ENCODE measurements around the gene MRPS6.

Gene MRPS6

DNA sequence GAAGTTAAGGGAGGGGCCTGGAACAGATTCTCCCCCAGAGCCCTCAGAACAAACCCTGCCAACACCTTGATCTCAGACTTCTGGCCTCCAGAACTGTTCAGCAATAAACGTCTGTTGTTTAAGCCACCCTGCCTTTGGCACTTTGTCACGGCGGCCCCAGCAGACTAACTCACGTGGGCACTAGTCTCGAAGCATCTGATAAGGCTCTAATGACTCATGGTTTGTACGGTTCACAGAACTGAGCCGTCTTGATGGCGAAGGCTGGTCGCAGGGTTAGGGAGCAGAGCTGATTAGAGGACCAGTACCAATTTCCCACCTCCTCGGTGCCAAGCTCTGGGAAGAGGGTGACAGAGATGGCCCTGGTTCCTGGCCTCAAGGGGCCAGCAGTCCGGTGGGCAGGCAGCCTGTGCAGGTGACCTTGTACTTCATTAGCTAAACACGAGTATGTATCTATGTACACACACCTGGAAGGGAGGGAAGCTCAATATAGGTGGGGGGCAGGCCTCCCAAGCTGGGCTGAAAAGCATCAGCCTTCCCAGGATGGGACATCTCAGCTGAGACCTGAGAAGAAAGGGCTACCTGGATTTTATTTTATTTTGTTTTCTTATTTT lies 112.8 kb downstream of the MRPS6 start:
- H3K4me3 ChIP-seq (replicated peaks; ENCODE audit: insufficient read depth, low read length): no peak overlapping the region
- no peaks in the 10 kb centered on the region for H3K27me3 ChIP-seq (ENCODE audit: insufficient read depth, poor library complexity, severe bottlenecking)
- TF ChIP-seq SPI1 (IDR thresholded peaks at IDR 0.05; ENCODE audit: borderline replicate concordance, low read depth) (no peak), POLR2AphosphoS5 (IDR thresholded peaks at IDR 0.05; ENCODE audit: low read depth) (no peak), GABPA (IDR thresholded peaks at IDR 0.05; ENCODE audit: low read depth) (no peak)
- TF ChIP-seq, protein P1, sequence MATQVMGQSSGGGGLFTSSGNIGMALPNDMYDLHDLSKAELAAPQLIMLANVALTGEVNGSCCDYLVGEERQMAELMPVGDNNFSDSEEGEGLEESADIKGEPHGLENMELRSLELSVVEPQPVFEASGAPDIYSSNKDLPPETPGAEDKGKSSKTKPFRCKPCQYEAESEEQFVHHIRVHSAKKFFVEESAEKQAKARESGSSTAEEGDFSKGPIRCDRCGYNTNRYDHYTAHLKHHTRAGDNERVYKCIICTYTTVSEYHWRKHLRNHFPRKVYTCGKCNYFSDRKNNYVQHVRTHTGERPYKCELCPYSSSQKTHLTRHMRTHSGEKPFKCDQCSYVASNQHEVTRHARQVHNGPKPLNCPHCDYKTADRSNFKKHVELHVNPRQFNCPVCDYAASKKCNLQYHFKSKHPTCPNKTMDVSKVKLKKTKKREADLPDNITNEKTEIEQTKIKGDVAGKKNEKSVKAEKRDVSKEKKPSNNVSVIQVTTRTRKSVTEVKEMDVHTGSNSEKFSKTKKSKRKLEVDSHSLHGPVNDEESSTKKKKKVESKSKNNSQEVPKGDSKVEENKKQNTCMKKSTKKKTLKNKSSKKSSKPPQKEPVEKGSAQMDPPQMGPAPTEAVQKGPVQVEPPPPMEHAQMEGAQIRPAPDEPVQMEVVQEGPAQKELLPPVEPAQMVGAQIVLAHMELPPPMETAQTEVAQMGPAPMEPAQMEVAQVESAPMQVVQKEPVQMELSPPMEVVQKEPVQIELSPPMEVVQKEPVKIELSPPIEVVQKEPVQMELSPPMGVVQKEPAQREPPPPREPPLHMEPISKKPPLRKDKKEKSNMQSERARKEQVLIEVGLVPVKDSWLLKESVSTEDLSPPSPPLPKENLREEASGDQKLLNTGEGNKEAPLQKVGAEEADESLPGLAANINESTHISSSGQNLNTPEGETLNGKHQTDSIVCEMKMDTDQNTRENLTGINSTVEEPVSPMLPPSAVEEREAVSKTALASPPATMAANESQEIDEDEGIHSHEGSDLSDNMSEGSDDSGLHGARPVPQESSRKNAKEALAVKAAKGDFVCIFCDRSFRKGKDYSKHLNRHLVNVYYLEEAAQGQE (IDR thresholded peaks at IDR 0.05; ENCODE audit: insufficient replicate concordance, low read depth): no peak
- TF ChIP-seq, protein P2, sequence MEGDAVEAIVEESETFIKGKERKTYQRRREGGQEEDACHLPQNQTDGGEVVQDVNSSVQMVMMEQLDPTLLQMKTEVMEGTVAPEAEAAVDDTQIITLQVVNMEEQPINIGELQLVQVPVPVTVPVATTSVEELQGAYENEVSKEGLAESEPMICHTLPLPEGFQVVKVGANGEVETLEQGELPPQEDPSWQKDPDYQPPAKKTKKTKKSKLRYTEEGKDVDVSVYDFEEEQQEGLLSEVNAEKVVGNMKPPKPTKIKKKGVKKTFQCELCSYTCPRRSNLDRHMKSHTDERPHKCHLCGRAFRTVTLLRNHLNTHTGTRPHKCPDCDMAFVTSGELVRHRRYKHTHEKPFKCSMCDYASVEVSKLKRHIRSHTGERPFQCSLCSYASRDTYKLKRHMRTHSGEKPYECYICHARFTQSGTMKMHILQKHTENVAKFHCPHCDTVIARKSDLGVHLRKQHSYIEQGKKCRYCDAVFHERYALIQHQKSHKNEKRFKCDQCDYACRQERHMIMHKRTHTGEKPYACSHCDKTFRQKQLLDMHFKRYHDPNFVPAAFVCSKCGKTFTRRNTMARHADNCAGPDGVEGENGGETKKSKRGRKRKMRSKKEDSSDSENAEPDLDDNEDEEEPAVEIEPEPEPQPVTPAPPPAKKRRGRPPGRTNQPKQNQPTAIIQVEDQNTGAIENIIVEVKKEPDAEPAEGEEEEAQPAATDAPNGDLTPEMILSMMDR (IDR thresholded peaks at IDR 0.05; ENCODE audit: insufficient read depth, low read length): no peak
- no peak overlapping the region for H3K27ac ChIP-seq (replicated peaks)
- no peak for DNase-seq (ENCODE audit: low read depth in 1 of 2, low spot score in 1 of 2)

DNA sequence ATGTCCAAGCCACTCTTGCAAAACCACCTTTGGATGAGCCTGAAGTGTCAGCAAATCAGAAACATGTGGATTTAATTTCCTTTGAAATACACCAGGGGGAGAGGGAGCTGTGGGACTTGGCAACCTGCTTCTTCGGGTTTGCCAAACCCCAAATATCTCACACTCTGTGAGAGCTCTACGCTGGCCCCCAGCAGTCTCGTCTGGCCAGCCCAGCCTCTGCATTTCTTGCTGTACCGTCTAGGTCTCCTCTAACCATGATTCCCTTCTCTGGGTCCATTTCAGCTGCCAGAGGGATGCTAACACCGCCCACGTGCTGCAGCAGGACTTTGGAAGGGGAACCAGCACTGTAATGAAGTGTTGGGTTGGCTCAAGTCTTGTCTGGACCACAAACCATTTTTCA lies 114.6 kb downstream of the MRPS6 start:
- TF ChIP-seq, protein P1 (IDR thresholded peaks at IDR 0.05; ENCODE audit: insufficient replicate concordance, low read depth): no peak
- TF ChIP-seq, protein P2 (IDR thresholded peaks at IDR 0.05; ENCODE audit: insufficient read depth, low read length): no peak
- TF ChIP-seq GABPA (IDR thresholded peaks at IDR 0.05; ENCODE audit: low read depth): no peak
- TF ChIP-seq POLR2AphosphoS5 (IDR thresholded peaks at IDR 0.05; ENCODE audit: low read depth): no peak
- TF ChIP-seq SPI1 (IDR thresholded peaks at IDR 0.05; ENCODE audit: borderline replicate concordance, low read depth): no peak
- Histone ChIP-seq H3K27ac (replicated peaks) (no peak overlapping the region), H3K4me3 (replicated peaks; ENCODE audit: insufficient read depth, low read length) (no peak overlapping the region), H3K27me3 (ENCODE audit: insufficient read depth, poor library complexity, severe bottlenecking) (no peaks in the 10 kb centered on the region)
- DNase-seq (ENCODE audit: low read depth in 1 of 2, low spot score in 1 of 2): no peak

DNA sequence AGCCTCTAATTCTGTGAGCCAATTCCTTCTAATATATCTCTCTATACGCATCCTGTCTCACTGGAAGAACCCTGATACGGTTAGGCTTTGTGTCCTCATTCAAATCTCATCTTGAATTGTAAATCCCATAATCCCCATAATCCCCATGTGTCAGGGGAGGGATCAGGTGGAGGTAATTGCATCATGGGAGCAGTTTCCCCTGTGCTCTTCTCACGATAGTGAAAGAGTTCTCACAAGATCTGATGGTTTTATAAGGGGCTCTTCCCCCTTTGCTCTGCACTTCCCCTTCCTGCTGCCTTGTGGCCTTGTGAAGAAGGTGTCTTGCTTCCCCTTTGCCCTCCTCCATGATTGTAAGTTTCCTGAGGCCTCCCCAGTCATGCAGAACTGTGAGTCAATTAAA lies 116.1 kb downstream of the MRPS6 start:
- H3K4me3 ChIP-seq (replicated peaks; ENCODE audit: insufficient read depth, low read length): no peak overlapping the region
- no peaks in the 10 kb centered on the region for H3K27me3 ChIP-seq (ENCODE audit: insufficient read depth, poor library complexity, severe bottlenecking)
- TF ChIP-seq, protein P2 (IDR thresholded peaks at IDR 0.05; ENCODE audit: insufficient read depth, low read length): no peak
- TF ChIP-seq, protein P1 (IDR thresholded peaks at IDR 0.05; ENCODE audit: insufficient replicate concordance, low read depth): no peak
- no peak for TF ChIP-seq GABPA (IDR thresholded peaks at IDR 0.05; ENCODE audit: low read depth)
- peak; percentile 96 for TF ChIP-seq SPI1 (IDR thresholded peaks at IDR 0.05; ENCODE audit: borderline replicate concordance, low read depth)
- no peak for TF ChIP-seq POLR2AphosphoS5 (IDR thresholded peaks at IDR 0.05; ENCODE audit: low read depth)
- DNase-seq (ENCODE audit: low read depth in 1 of 2, low spot score in 1 of 2): peak; percentile 67 to 76
- peak overlapping the region; percentile 27; the same call in 1 of the 2 replicates for H3K27ac ChIP-seq (replicated peaks)
